H1 (cell line): ENCODE data around the gene ILKAP. TPM values are rescaled to one million over a fixed set of nuclear protein-coding genes. Genes with fewer than 3 reads are reported as not detected.

Source experiments
- CTCF ChIA-PET: fragments of 300-600 bp; sonication (Branson Sonifier 250); formaldehyde crosslinking; loops from one replicate; lab custom pipeline; 2021; ENCODE audit not compliant: partially characterized antibody; lab: Charles Lee
- POLR2A ChIA-PET: fragments of 300-600 bp; sonication (Branson Sonifier 250); formaldehyde crosslinking; loops from one replicate; lab custom pipeline; 2021; ENCODE audit warnings: inconsistent platforms; ENCODE audit not compliant: partially characterized antibody; lab: Charles Lee
- DNase-seq, 2 experiments: peaks; one replicate each; pipeline versions ENCODE4 v3.0.0 to v3.0.0-alpha.2; 2010 to 2022; ENCODE audit warnings: low spot score in 2 of 2, low read depth in 1 of 2, mixed read lengths in 1 of 2
- FAIRE-seq: peaks from 2 replicates; lab custom pipeline; 2011; peaks lifted over from hg19 to GRCh38; lab: Jason Lieb, UNC
- H2AFZ ChIP-seq: 2 replicates; pipeline ENCODE4 v1.8.1; 2012; ENCODE audit warnings: low read length, inconsistent platforms
- H2AK5ac ChIP-seq: 2 replicates; pipeline ENCODE4 v1.6.1; 2013; ENCODE audit warnings: low read depth, low read length
- H2BK120ac ChIP-seq: replicated peaks from 2 replicates; pipeline ENCODE3; 2013; ENCODE audit warnings: low read depth, low read length, inconsistent platforms
- H2BK12ac ChIP-seq: 2 replicates; pipeline ENCODE4 v1.6.1; 2013; ENCODE audit warnings: low read depth, low read length
- H2BK15ac ChIP-seq: 2 replicates; pipeline ENCODE4 v1.6.1; 2013; ENCODE audit warnings: low read length
- H2BK20ac ChIP-seq: 2 replicates; pipeline ENCODE4 v1.6.1; 2013; ENCODE audit warnings: low read length
- H2BK5ac ChIP-seq: 2 replicates; pipeline ENCODE4 v1.6.1; 2013; ENCODE audit warnings: low read depth, low read length
- H3K14ac ChIP-seq: 2 replicates; pipeline ENCODE4 v1.6.1; 2013; ENCODE audit warnings: inconsistent platforms; ENCODE audit not compliant: insufficient read length
- H3K18ac ChIP-seq: 2 replicates; pipeline ENCODE4 v1.6.1; 2013; ENCODE audit warnings: low read length; ENCODE audit errors: extremely low read depth
- H3K23ac ChIP-seq: 2 replicates; pipeline ENCODE4 v1.6.1; 2013; ENCODE audit warnings: inconsistent platforms; ENCODE audit not compliant: insufficient read length
- H3K23me2 ChIP-seq: 2 replicates; pipeline ENCODE4 v1.6.1; 2013; ENCODE audit warnings: low read depth, low read length
- H3K27ac ChIP-seq: 2 replicates; pipeline ENCODE4 v1.6.1; 2011; ENCODE audit warnings: low read depth, low read length, inconsistent platforms
- H3K27me3 ChIP-seq, 4 experiments: replicated peaks in 1 of 4; 1 replicate in 1 of 4; 2 replicates in 3 of 4; pipeline versions ENCODE4 v1.6.1 to v1.8.1; 2011 to 2013; ENCODE audit warnings: low read length in 3 of 4, mild to moderate bottlenecking in 3 of 4, inconsistent platforms in 2 of 4, mixed read lengths in 2 of 4, moderate library complexity in 1 of 4; ENCODE audit not compliant: control insufficient read depth in 3 of 4, insufficient read depth in 3 of 4; ENCODE audit errors: extremely low read depth in 1 of 4
- H3K36me3 ChIP-seq, 4 experiments: 2 replicates each; pipeline versions ENCODE4 v1.6.1 to v1.8.1; 2011 to 2013; ENCODE audit warnings: mild to moderate bottlenecking in 4 of 4, low read length in 3 of 4, moderate library complexity in 2 of 4, control low read depth in 1 of 4, inconsistent platforms in 1 of 4; ENCODE audit not compliant: insufficient read depth in 4 of 4, control insufficient read depth in 2 of 4
- H3K4ac ChIP-seq: replicated peaks from 2 replicates; pipeline ENCODE3; 2013; ENCODE audit warnings: low read length, low read depth, mixed read lengths, inconsistent platforms; ENCODE audit not compliant: insufficient read length
- H3K4me1 ChIP-seq, 4 experiments: replicated peaks in 1 of 4; 1 replicate in 1 of 4; 2 replicates in 3 of 4; pipeline versions ENCODE4 v1.6.1 to v1.8.1; 2011 to 2013; ENCODE audit warnings: low read length in 3 of 4, inconsistent platforms in 2 of 4, mixed read lengths in 1 of 4; ENCODE audit not compliant: insufficient read depth in 4 of 4, control insufficient read depth in 3 of 4
- H3K4me2 ChIP-seq, 2 experiments: 2 replicates each; pipeline versions ENCODE4 v1.6.1 to v1.8.1; 2011 to 2013; ENCODE audit warnings: low read depth in 2 of 2, low read length in 2 of 2, control low read depth in 1 of 2, inconsistent platforms in 1 of 2, mild to moderate bottlenecking in 1 of 2; ENCODE audit not compliant: insufficient read depth in 1 of 2
- H3K4me3 ChIP-seq, 4 experiments: fragments of 200-600, 300-600 bp in 1 of 4; sonication (generic), shearing (Covaris generic), sonication (Bioruptor Twin) in 1 of 4; 2 replicates each; pipeline versions ENCODE4 v1.5.1 to v1.8.1; 2011 to 2016; ENCODE audit warnings: low read length in 4 of 4, low read depth in 3 of 4, control low read depth in 2 of 4, inconsistent platforms in 2 of 4, mild to moderate bottlenecking in 2 of 4, mixed read lengths in 1 of 4, moderate library complexity in 1 of 4; ENCODE audit not compliant: insufficient read depth in 2 of 4; ENCODE audit errors: extremely low read depth in 1 of 4
- H3K56ac ChIP-seq: replicated peaks from 2 replicates; pipeline ENCODE3; 2013; ENCODE audit warnings: low read depth, mild to moderate bottlenecking, mixed read lengths, low read length, inconsistent platforms; ENCODE audit not compliant: insufficient read length
- H3K79me1 ChIP-seq: 2 replicates; pipeline ENCODE4 v1.6.1; 2013; ENCODE audit warnings: low read depth, low read length, control low read depth
- H3K79me2 ChIP-seq, 2 experiments: 2 replicates each; pipeline versions ENCODE4 v1.6.1 to v1.8.1; 2012 to 2013; ENCODE audit warnings: low read length in 2 of 2, mild to moderate bottlenecking in 2 of 2, inconsistent platforms in 1 of 2; ENCODE audit not compliant: insufficient read depth in 2 of 2, control insufficient read depth in 1 of 2
- H3K9ac ChIP-seq, 4 experiments: replicated peaks in 1 of 4; 1 replicate in 1 of 4; 2 replicates in 3 of 4; pipeline versions ENCODE4 v1.6.1 to v1.8.1; 2011 to 2013; ENCODE audit warnings: low read depth in 3 of 4, low read length in 3 of 4, control low read depth in 2 of 4, mild to moderate bottlenecking in 2 of 4, moderate library complexity in 2 of 4, inconsistent platforms in 1 of 4; ENCODE audit errors: extremely low read depth in 1 of 4
- H3K9me3 ChIP-seq, 2 experiments: 2 replicates each; pipeline versions ENCODE4 v1.6.1 to v1.8.1; 2012 to 2013; ENCODE audit warnings: mild to moderate bottlenecking in 2 of 2, moderate library complexity in 2 of 2, control low read depth in 1 of 2, inconsistent platforms in 1 of 2, low read depth in 1 of 2, low read length in 1 of 2, mixed read lengths in 1 of 2; ENCODE audit not compliant: insufficient read depth in 2 of 2
- H4K20me1 ChIP-seq, 2 experiments: replicated peaks in 1 of 2; 2 replicates each; pipeline versions ENCODE3 to v1.8.1; 2011 to 2013; ENCODE audit warnings: inconsistent platforms in 2 of 2, low read length in 2 of 2, mild to moderate bottlenecking in 1 of 2; ENCODE audit not compliant: insufficient read depth in 2 of 2, control insufficient read depth in 1 of 2
- H4K5ac ChIP-seq: 2 replicates; pipeline ENCODE4 v1.6.1; 2013; ENCODE audit warnings: low read length, low read depth, mixed read lengths, inconsistent platforms; ENCODE audit not compliant: insufficient read length
- H4K8ac ChIP-seq: 2 replicates; pipeline ENCODE4 v1.8.0; 2013; ENCODE audit warnings: mild to moderate bottlenecking, moderate library complexity, low read length, inconsistent platforms; ENCODE audit not compliant: insufficient read depth; ENCODE audit errors: extremely low read depth
- H4K91ac ChIP-seq: replicated peaks from 2 replicates; pipeline ENCODE3; 2013; ENCODE audit warnings: low read length, mixed read lengths, inconsistent platforms; ENCODE audit not compliant: insufficient read length
- BRCA1 ChIP-seq: IDR thresholded peaks from 2 replicates; pipeline ENCODE4 v1.6.1; 2012; ENCODE audit warnings: low read depth, low read length, improper control_type of control experiment
- CBX8 ChIP-seq: fragments of 300-800, 300-1000 bp; sonication (generic); IDR thresholded peaks from 2 replicates; pipeline ENCODE4 v1.7.1; 2016; ENCODE audit warnings: low read depth, low read length, borderline replicate concordance
- EP300 ChIP-seq, 2 experiments: IDR thresholded peaks; 1 replicate in 1 of 2; 2 replicates in 1 of 2; pipeline ENCODE4 v1.6.1; 2011 to 2012; ENCODE audit warnings: low read depth in 2 of 2, low read length in 2 of 2, mild to moderate bottlenecking in 2 of 2, borderline replicate concordance in 1 of 2, inconsistent platforms in 1 of 2, moderate library complexity in 1 of 2
- JUND ChIP-seq: IDR thresholded peaks from 2 replicates; pipeline ENCODE4 v1.6.1; 2011; ENCODE audit warnings: mild to moderate bottlenecking, improper control_type of control experiment, low read length
- MAFK ChIP-seq: IDR thresholded peaks from 2 replicates; pipeline ENCODE4 v1.6.1; 2012; ENCODE audit warnings: low read depth, mild to moderate bottlenecking, improper control_type of control experiment, low read length
- NRF1 ChIP-seq: IDR thresholded peaks from 2 replicates; pipeline ENCODE4 v1.6.1; 2011; ENCODE audit warnings: mild to moderate bottlenecking, low read depth, low read length, improper control_type of control experiment
- RFX5 ChIP-seq: IDR thresholded peaks from 2 replicates; pipeline ENCODE4 v1.6.1; 2011; ENCODE audit warnings: low read depth, low read length, improper control_type of control experiment, borderline replicate concordance
- RNF2 ChIP-seq: fragments of 200-900, 300-1000 bp; sonication (generic); IDR thresholded peaks from 2 replicates; pipeline ENCODE4 v1.7.1; 2016; ENCODE audit warnings: borderline replicate concordance, low read depth, mild to moderate bottlenecking, antibody characterized with exemption, low read length; ENCODE audit not compliant: poor library complexity, severe bottlenecking; ENCODE audit errors: missing control alignments
- SUZ12 ChIP-seq: fragments of 200-600 bp; sonication (generic); IDR thresholded peaks from 2 replicates; pipeline ENCODE4 v1.6.1; 2012; ENCODE audit warnings: mild to moderate bottlenecking, inconsistent platforms, low read length, moderate library complexity, mixed read lengths
- TBP ChIP-seq: IDR thresholded peaks from 2 replicates; pipeline ENCODE4 v1.6.1; 2011; ENCODE audit warnings: low read depth, low read length, improper control_type of control experiment
- USF2 ChIP-seq: IDR thresholded peaks from 2 replicates; pipeline ENCODE4 v1.6.1; 2011; ENCODE audit warnings: low read length, improper control_type of control experiment
- ZNF274 ChIP-seq: IDR thresholded peaks from 2 replicates; pipeline ENCODE4 v1.7.0; 2012; ENCODE audit warnings: low read length, borderline replicate concordance; ENCODE audit errors: extremely low read depth
- WGBS, 2 experiments: shearing (Covaris generic) in 1 of 2; methylation state at CpG; one replicate each; pipeline versions ENCODE4 v1.1.6 to v1.1.7; 2013 to 2015; ENCODE audit warnings: low lambda C conversion rate in 2 of 2, mixed read lengths in 2 of 2, inconsistent platforms in 1 of 2, low coverage in 1 of 2, missing lambda C conversion rate in 1 of 2; ENCODE audit not compliant: insufficient replicate concordance in 2 of 2, insufficient coverage in 1 of 2, insufficient read length in 1 of 2; ENCODE audit errors: extremely low coverage in 1 of 2, missing lambda C conversion rate in 1 of 2; 5-methylcytosine and 5-hydroxymethylcytosine counted together
- polyA plus RNA-seq, 7 experiments: library from polyadenylated mRNA; depleted of rRNA in 3 of 7; stranded (reverse) in 5 of 7; unstranded in 2 of 7; fragments of >200 nt in 5 of 7; fragments of 200-250 nt in 2 of 7; gene quantifications; 1 replicate in 5 of 7; 2 replicates in 1 of 7; 4 replicates in 1 of 7; pipeline versions ENCODE4 v1.2.1 to v1.2.3, GENCODE V29; 2011 to 2013; ENCODE audit warnings: missing spikeins in 2 of 7, mixed read lengths in 2 of 7
- total RNA-seq: library from RNA; stranded (reverse); fragmentation: NEBNext Ultra II Directional; extraction: Animal tissue kit (Norgen Biotek cat#: 25700); gene quantifications from 2 replicates; pipeline ENCODE4 v1.2.1, GENCODE V29; 2021

The ILKAP gene
- total and polyA plus RNA-seq, 2 of the 8 experiments (the other 6 are each of a cell fraction or from before 2014, with no cell fraction given) = 23.5 to 33.8 TPM

DNA sequence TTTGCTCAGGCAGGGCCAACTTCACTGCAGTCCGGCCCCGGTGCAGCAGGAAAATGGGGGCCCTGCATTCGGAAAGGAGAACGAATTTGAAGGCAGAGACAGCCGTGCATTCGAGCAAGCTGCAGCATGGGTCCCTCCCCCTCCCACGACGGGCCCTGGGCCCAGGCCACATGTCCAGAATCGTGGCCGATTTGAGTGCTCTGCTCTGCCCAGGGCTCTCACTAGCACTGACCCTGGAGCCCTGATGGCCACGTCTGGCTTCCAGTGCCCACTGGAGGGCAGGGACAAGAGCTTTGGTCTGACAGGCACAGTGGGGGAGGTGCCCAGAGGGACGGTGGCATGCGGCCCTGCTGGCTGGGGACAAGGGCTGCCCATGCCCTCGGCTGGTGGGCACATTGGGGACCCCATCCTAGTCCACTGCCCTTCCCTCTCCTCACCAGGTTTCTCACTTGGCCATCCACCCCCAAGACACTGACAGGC is 79.5 kb downstream of the ILKAP start:
- no peak overlapping the region for H3K27ac ChIP-seq
- no peak overlapping the region for H2AK5ac ChIP-seq
- no peak overlapping the region for H3K56ac ChIP-seq
- H3K9ac ChIP-seq = no peak overlapping the region
- H2BK5ac ChIP-seq = peak overlapping the region; percentile 39; the same call in 1 of the 2 replicates
- no peak overlapping the region for H3K23ac ChIP-seq
- H3K14ac ChIP-seq = no peak overlapping the region
- H4K20me1 ChIP-seq = peaks cover 0 to 14% of the 10 kb centered on the region in 2 experiments
- H3K36me3 ChIP-seq = no peaks in the 10 kb centered on the region; a peak in 1 of 8 replicates
- H2BK15ac ChIP-seq = no peak overlapping the region
- 80% methylated on average over 12 of the region's 14 CpGs; no CpG with 5 or more reads in 1 of the 2 experiments for WGBS, 2 experiments
- 0 out of 4 replicates have a peak, but pooled peaks cover 0 to 4% of the 10 kb centered on the region in 2 experiments for H3K9me3 ChIP-seq
- CTCF ChIA-PET = interaction anchor here (0.6 to 1.6 kb wide), 4 partner anchors 10 to 200 kb away, joined by 3 to 4 read pairs (median 3); no protein-coding TSS in a partner anchor
- H3K18ac ChIP-seq = no peak overlapping the region
- H3K27me3 ChIP-seq = no peaks in the 10 kb centered on the region; a peak in 1 of 7 replicates
- H3K4ac ChIP-seq = no peak overlapping the region
- peak overlapping the region; percentile 2 for H4K8ac ChIP-seq
- no peak overlapping the region for H2BK12ac ChIP-seq
- H3K23me2 ChIP-seq = peaks cover 20% of the 10 kb centered on the region
- H3K4me1 ChIP-seq = peaks cover 0 to 18% (median 2%) of the 10 kb centered on the region in 4 experiments; a peak in 3 of 7 replicates
- no peak overlapping the region for H4K91ac ChIP-seq
- no peak overlapping the region for H4K5ac ChIP-seq
- H2AFZ ChIP-seq = no peak overlapping the region
- no peak for DNase-seq
- FAIRE-seq = no peak
- no peaks in the 10 kb centered on the region for H3K79me2 ChIP-seq
- H3K79me1 ChIP-seq = no peaks in the 10 kb centered on the region
- H2BK120ac ChIP-seq = no peak overlapping the region
- no peak overlapping the region for H3K4me3 ChIP-seq
- H3K4me2 ChIP-seq = no peak overlapping the region
- POLR2A ChIA-PET = interaction anchor here (0.9 kb wide), 1 partner anchor 14 kb away, joined by 3 read pairs; no protein-coding TSS in a partner anchor
- H2BK20ac ChIP-seq = no peak overlapping the region
- TF ChIP-seq NRF1 (no peak), TBP (no peak), BRCA1 (no peak), SUZ12 (no peak), RNF2 (no peak), ZNF274 (no peak), MAFK (no peak), CBX8 (no peak), USF2 (no peak), RFX5 (no peak), EP300 (IDR thresholded peaks at IDR 0.05; ENCODE audit: borderline replicate concordance in 1 of 2, low read depth in 2 of 2, low read length in 2 of 2) (no peak), JUND (no peak)
